ENCODE measurements around the gene MXRA7. TPM values are rescaled to one million over a fixed set of nuclear protein-coding genes. Genes with fewer than 3 reads are reported as not detected.
A peak's percentile ranks its signal among the peaks of the same experiment; 100 is the strongest.

The MXRA7 gene
- total RNA-seq, 1 donor from 2014 or later = 236 TPM

- H3K27ac Mint-ChIP-seq (ENCODE audit: unreplicated experiment) = peak overlapping the region; percentile 77
- TF ChIP-seq CTCF (IDR thresholded peaks at IDR 0.05; ENCODE audit: partially characterized antibody, unreplicated experiment) = no peak
- peak overlapping the region; percentile 99 for H3K4me3 Mint-ChIP-seq (ENCODE audit: unreplicated experiment)
- H3K27me3 Mint-ChIP-seq (ENCODE audit: unreplicated experiment) = peaks cover 8% of the 10 kb centered on the region
- H3K36me3 Mint-ChIP-seq (ENCODE audit: unreplicated experiment) = no peaks in the 10 kb centered on the region
- DNase-seq = no peak
- H3K4me1 Mint-ChIP-seq (ENCODE audit: low read depth, unreplicated experiment) = peaks cover 9% of the 10 kb centered on the region
- peaks cover 9% of the 10 kb centered on the region for H3K9me3 Mint-ChIP-seq (ENCODE audit: unreplicated experiment)
These were observed 38.9 kb downstream of the MXRA7 start for GRCh38 chr17:76671912-76672262.

DNA sequence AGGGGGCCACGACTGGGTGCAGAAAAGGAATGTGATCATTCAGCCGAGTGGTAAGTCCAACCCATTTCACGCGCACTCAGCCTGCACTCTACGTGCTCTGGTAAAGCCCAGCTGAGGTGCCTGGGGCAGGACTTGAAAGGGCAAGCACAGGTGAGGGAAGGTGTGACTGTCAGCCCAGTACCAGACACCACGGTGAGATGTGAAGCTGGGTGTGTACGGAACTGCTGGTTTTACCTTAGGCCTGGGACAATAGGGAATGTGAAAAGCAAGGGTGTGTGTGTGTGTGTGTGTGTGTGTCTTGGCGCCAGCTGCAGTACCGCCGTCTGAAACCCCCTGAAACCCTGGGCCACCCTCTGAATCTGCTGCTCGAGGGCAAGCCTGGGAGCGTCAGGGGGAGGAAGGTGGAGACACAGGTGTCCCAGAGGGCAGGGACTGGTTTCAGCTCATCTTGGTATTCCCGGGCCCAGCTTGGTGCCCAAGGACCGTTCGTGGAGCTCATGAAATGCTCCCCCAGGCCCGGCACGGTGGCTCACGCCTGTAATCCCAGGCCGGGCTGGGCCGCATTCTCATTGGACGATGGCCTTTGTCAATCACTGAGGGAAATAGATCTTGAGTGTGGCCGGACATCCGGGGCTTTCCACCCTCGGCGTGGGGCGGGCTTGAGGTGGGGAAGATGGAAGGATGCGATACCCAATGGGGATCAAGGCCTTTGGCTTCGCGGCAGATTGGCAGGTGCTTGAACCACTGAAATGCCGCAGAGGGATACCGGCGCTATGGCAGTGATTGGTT is 39.4 kb downstream of the MXRA7 start:
- Mint-ChIP-seq H3K4me1 (ENCODE audit: low read depth, unreplicated experiment) (peaks cover 9% of the 10 kb centered on the region), H3K36me3 (ENCODE audit: unreplicated experiment) (no peaks in the 10 kb centered on the region), H3K9me3 (ENCODE audit: unreplicated experiment) (peaks cover 9% of the 10 kb centered on the region), H3K27me3 (ENCODE audit: unreplicated experiment) (peaks cover 8% of the 10 kb centered on the region), H3K27ac (ENCODE audit: unreplicated experiment) (peak overlapping the region; percentile 92), H3K4me3 (ENCODE audit: unreplicated experiment) (peak overlapping the region; percentile 99)
- no peak for TF ChIP-seq CTCF (IDR thresholded peaks at IDR 0.05; ENCODE audit: partially characterized antibody, unreplicated experiment)
- DNase-seq = peak; percentile 99

DNA sequence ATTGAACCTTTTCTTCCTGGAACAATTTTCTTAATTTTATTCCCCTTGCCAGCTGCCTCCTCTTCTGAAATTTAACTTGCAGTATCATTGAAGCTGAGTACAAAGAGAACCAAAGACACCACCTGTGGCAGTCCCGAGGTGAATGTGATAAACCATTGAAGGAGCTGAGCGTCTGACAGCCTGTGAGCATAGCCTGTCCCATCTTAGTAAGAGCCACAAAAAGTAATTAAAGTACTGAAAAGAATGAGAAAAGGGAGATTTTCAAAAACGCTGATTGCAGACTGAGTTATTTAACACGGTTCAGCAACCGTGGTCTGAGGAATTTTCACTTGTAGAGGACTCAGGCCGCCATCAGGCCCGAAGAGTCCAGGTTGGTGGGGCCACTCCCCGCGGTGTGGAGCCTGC is 40.0 kb downstream of the MXRA7 start:
- TF ChIP-seq CTCF (IDR thresholded peaks at IDR 0.05; ENCODE audit: partially characterized antibody, unreplicated experiment) = no peak
- peaks cover 6% of the 10 kb centered on the region for H3K27me3 Mint-ChIP-seq (ENCODE audit: unreplicated experiment)
- peak overlapping the region; percentile 99 for H3K4me3 Mint-ChIP-seq (ENCODE audit: unreplicated experiment)
- DNase-seq = no peak
- H3K27ac Mint-ChIP-seq (ENCODE audit: unreplicated experiment) = peak overlapping the region; percentile 92
- H3K9me3 Mint-ChIP-seq (ENCODE audit: unreplicated experiment) = peaks cover 9% of the 10 kb centered on the region
- H3K36me3 Mint-ChIP-seq (ENCODE audit: unreplicated experiment) = no peaks in the 10 kb centered on the region
- peaks cover 9% of the 10 kb centered on the region for H3K4me1 Mint-ChIP-seq (ENCODE audit: low read depth, unreplicated experiment)

DNA sequence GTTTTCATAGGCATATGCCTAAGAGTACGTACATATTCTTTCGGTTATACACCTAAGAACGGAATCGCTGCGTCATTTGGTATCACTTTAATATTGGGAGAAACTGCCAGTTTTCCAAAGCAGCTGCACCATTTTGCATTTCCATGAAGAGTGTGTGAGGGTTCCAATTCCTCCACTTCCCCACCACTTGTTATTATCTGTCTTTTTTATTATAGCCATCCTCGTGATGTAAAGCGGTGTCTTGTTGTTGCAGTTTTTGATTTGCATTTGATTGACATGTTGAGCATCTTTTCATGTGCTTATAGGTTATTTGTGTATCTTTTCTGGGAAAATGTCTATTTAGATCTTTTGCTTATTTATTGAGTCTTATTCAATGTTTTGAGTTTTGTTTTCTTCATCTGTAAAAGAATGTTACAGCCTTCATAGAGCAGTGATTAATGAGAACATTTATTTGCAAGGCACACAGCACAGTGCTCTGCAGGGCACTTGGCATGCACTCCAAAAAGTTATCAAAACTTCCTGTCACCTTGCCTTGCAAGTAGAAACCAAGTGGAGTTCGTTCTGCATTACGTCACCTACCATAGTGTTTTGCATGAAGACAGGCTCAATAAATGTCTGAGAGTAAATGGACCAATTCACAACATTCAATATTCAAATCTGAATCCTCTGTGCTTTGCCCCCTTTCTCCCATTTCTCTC is 40.6 kb downstream of the MXRA7 start:
- no peak for DNase-seq
- Mint-ChIP-seq H3K9me3 (ENCODE audit: unreplicated experiment) (peaks cover 9% of the 10 kb centered on the region), H3K36me3 (ENCODE audit: unreplicated experiment) (no peaks in the 10 kb centered on the region), H3K27me3 (ENCODE audit: unreplicated experiment) (peaks cover 4% of the 10 kb centered on the region), H3K27ac (ENCODE audit: unreplicated experiment) (no peak overlapping the region), H3K4me1 (ENCODE audit: low read depth, unreplicated experiment) (peaks cover 9% of the 10 kb centered on the region), H3K4me3 (ENCODE audit: unreplicated experiment) (no peak overlapping the region)
- TF ChIP-seq CTCF (IDR thresholded peaks at IDR 0.05; ENCODE audit: partially characterized antibody, unreplicated experiment) = no peak

Measured in glutamatergic neuron (in vitro differentiated cells).